CD4-positive, alpha-beta T cell treated with Interleukin-4 for 4 hours (primary cell): Measurements from ENCODE around the gene OXGR1.

ENCODE experiments used
- DNase-seq: peaks from one replicate; pipeline ENCODE4 v3.0.0-alpha.2; 2020

Gene OXGR1

GRCh38 chr13:96958286-96958891 lies 35.9 kb downstream of the OXGR1 start:
- DNase-seq = peak; percentile 30

GRCh38 chr13:96952595-96952994 lies 41.7 kb downstream of the OXGR1 start:
- DNase-seq = no peak

- DNase-seq = no peak
Measured at GRCh38 chr13:96948127-96948526, 46.1 kb downstream of the OXGR1 start.

- DNase-seq = no peak
Measured at GRCh38 chr13:96947343-96947910, 46.8 kb downstream of the OXGR1 start.

- no peak for DNase-seq
Measured at GRCh38 chr13:96946709-96947311, 47.5 kb downstream of the OXGR1 start.

- no peak for DNase-seq
Measured at GRCh38 chr13:96940961-96941360, 53.3 kb downstream of the OXGR1 start.

- no peak for DNase-seq
Measured at GRCh38 chr13:96935901-96936300, 58.4 kb downstream of the OXGR1 start.
